Panc1 (cell line): Measurements from ENCODE around the gene ADAMTS7. TPM values are rescaled to one million over a fixed set of nuclear protein-coding genes. Genes with fewer than 3 reads are reported as not detected.
"Not testable (repeated sequence)": the region's sequence is repeated elsewhere in the genome, so short reads cannot be mapped to it uniquely, and the experiment has no call there.

ENCODE experiments used
- ATAC-seq: fragments of 200-7000 bp; cut with Tn5 transposase; 2 replicates; pipeline ENCODE4 v1.9.1; 2020; ENCODE audit warnings: mild to moderate bottlenecking, moderate library complexity
- BruUV-seq: library from RNA; stranded (reverse); fragments of 400-500 nt; replicated peaks from 2 replicates; lab custom pipeline; 2021; lab: Mats Ljungman, UMichigan
- CTCF ChIA-PET: fragments of 300-600 bp; sonication (Branson Sonifier 250); formaldehyde crosslinking; loops from one replicate; lab custom pipeline; 2022; ENCODE audit warnings: antibody characterized with exemption; lab: Charles Lee
- POLR2A ChIA-PET: fragments of 300-600 bp; sonication (Branson Sonifier 250); formaldehyde crosslinking; loops from one replicate; lab custom pipeline; 2022; ENCODE audit warnings: antibody characterized with exemption; lab: Charles Lee
- DNase-seq: peaks from one replicate; pipeline ENCODE4 v3.0.0-alpha.2; 2010; ENCODE audit warnings: low read depth, low spot score
- H3K27ac ChIP-seq: 2 replicates; pipeline ENCODE4 v1.5.1; 2011; ENCODE audit warnings: mild to moderate bottlenecking, low read length, inconsistent platforms
- H3K27me3 ChIP-seq: fragments of 200-500 bp; sonication (Bioruptor generic); 2 replicates; pipeline ENCODE4 v1.6.0; 2014; ENCODE audit warnings: low read length, inconsistent platforms; ENCODE audit not compliant: control insufficient read depth, insufficient read depth
- H3K36me3 ChIP-seq: fragments of 200-500 bp; sonication (Bioruptor generic); 2 replicates; pipeline ENCODE4 v1.5.1; 2014; ENCODE audit warnings: inconsistent platforms, mild to moderate bottlenecking, low read length, moderate library complexity; ENCODE audit not compliant: control insufficient read depth, insufficient read depth
- H3K4me1 ChIP-seq: 2 replicates; pipeline ENCODE4 v1.5.1; 2011; ENCODE audit warnings: inconsistent platforms, mild to moderate bottlenecking, low read length, moderate library complexity; ENCODE audit not compliant: control insufficient read depth, insufficient read depth
- H3K4me3 ChIP-seq, 2 experiments: 2 replicates each; pipeline ENCODE4 v1.5.1; 2011 to 2012; ENCODE audit warnings: low read depth in 2 of 2, low read length in 2 of 2, mild to moderate bottlenecking in 2 of 2, inconsistent platforms in 1 of 2, moderate library complexity in 1 of 2
- H3K9me3 ChIP-seq: fragments of 200-500 bp; sonication (Bioruptor generic); 2 replicates; pipeline ENCODE4 v1.5.1; 2014; ENCODE audit warnings: low read depth, mild to moderate bottlenecking, inconsistent platforms, low read length, moderate library complexity; ENCODE audit not compliant: control insufficient read depth, insufficient read depth
- POLR2AphosphoS5 ChIP-seq: IDR thresholded peaks from 2 replicates; pipeline ENCODE4 v1.6.1; 2012; ENCODE audit warnings: mild to moderate bottlenecking, low read depth, low read length, moderate library complexity
- SIN3A ChIP-seq: IDR thresholded peaks from 2 replicates; pipeline ENCODE4 v1.6.1; 2012; ENCODE audit warnings: low read depth, mild to moderate bottlenecking, low read length, moderate library complexity, borderline replicate concordance; ENCODE audit not compliant: insufficient read depth
- TCF7L2 ChIP-seq: IDR thresholded peaks from 2 replicates; pipeline ENCODE4 v1.6.1; 2011; ENCODE audit warnings: mild to moderate bottlenecking, low read depth, low read length, inconsistent platforms
- in situ Hi-C: cut with HindIII; loops from 2 replicates; pipeline ENCODE4 v1.10.0; 2016; ENCODE audit warnings: low sequenced_read_pairs, low pct_unique_long_range_greater_than_20kb
- intact Hi-C: fragments of 100-400 bp; cut with micrococcal nuclease; formaldehyde crosslinking; loops from one replicate; pipeline ENCODE4 v1.10.0; 2022; ENCODE audit not compliant: unreplicated experiment
- total RNA-seq: library from RNA; stranded (reverse); gene quantifications from one replicate; pipeline ENCODE4 v1.2.1, GENCODE V29; 2021; ENCODE audit not compliant: unreplicated experiment
- TF ChIP-seq, protein P1 (sequence below), 2 experiments: IDR thresholded peaks; 2 replicates each; pipeline ENCODE4 v1.6.1; 2011 to 2012; ENCODE audit warnings: low read depth in 2 of 2, control low read depth in 1 of 2, low read length in 1 of 2, mild to moderate bottlenecking in 1 of 2, moderate library complexity in 1 of 2; ENCODE audit not compliant: insufficient read depth in 1 of 2
- TF ChIP-seq, protein P2 (sequence below): fragments of 450-650 bp; IDR thresholded peaks from 2 replicates; pipeline ENCODE4 v1.5.1; 2017; ENCODE audit warnings: mild to moderate bottlenecking

ADAMTS7 gene
- total RNA-seq, 1 experiment from 2014 or later: 1.0 TPM

DNA sequence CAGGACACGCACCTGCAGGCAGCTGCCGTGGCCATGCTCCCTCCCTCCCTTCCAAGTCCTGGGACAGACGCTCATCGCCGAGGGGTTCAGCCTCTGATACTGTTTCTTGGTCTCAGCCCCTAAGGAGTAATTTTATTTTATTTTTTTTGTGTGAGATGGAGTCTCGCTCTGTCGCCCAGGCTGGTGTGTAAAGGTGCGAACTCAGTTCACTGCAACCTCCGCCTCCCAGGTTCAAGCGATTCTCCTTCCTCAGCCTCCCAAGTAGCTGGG lies 53.7 kb downstream of the ADAMTS7 start:
- intact Hi-C loops: loop anchor here (10.0 kb wide), 1 partner anchor 117 kb away; the partner anchor contains the start of gene MORF4L1
- H3K27me3 ChIP-seq: no peaks in the 10 kb centered on the region

DNA sequence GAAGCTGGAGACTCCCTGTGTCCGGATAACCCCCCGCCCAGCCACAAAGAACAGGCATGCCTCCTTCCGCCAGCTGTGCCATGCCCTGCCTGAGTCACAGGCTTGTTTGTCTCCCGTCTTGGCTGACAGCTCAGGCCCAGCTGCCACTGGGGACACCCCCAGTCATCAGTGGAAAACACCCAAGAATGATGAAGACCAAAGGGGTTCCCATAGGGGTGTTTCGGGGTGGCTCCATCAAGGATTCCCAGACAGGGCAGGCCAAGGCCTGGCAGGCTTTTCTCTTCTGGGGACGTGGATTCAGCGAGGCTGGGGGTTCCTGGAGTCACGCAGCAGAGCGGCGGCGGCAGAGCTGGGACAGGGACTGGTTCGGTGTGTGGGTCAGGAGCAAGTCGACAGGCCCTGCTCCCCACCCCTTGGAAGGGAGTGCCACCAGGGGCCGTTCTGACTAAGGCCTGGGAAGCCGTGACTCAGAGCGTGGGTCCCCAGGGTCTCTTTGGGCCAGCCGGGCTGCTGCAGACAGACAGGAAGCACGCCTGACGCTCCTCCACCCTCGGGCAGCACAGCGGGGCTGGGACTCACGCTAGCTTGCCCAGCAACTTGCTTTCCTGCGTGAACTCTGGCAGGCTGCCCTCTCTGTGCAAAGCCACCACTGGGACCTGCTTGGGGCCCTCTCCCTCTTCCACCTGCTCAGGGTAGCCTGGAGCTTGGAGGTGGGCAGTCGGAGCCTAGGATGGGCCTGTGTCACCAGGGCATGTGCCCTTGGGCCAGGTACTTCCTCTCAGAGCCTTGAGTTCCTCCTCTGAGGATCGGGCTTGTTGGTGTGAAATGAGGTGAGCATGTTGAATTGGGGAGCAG lies 54.3 kb downstream of the ADAMTS7 start:
- peak overlapping the region; percentile 34; the same call in 1 of the 2 replicates for H3K27ac ChIP-seq
- BruUV-seq, DNase-seq, H3K36me3 ChIP-seq, CTCF ChIA-PET, in situ Hi-C loops, H3K4me1 ChIP-seq, POLR2A ChIA-PET, H3K4me3 ChIP-seq, H3K27me3 ChIP-seq, H3K9me3 ChIP-seq: not testable (repeated sequence)
- intact Hi-C loops: loop anchor here (10.0 kb wide), 1 partner anchor 118 kb away; the partner anchor contains the start of gene MORF4L1
- peak; percentile 62 for ATAC-seq

More for the DNA sequence above, 53.7 kb downstream of the ADAMTS7 start:
- no TSS peak for BruUV-seq
- Histone ChIP-seq H3K4me1 (peaks cover 2% of the 10 kb centered on the region; the same call in 1 of the 2 replicates), H3K4me3 (no peak overlapping the region), H3K36me3 (no peaks in the 10 kb centered on the region), H3K27ac (no peak overlapping the region), H3K9me3 (no peaks in the 10 kb centered on the region)
- in situ Hi-C loops: no loop called here
- TF ChIP-seq SIN3A (no peak), POLR2AphosphoS5 (no peak), TCF7L2 (no peak)
- TF ChIP-seq, protein P1, sequence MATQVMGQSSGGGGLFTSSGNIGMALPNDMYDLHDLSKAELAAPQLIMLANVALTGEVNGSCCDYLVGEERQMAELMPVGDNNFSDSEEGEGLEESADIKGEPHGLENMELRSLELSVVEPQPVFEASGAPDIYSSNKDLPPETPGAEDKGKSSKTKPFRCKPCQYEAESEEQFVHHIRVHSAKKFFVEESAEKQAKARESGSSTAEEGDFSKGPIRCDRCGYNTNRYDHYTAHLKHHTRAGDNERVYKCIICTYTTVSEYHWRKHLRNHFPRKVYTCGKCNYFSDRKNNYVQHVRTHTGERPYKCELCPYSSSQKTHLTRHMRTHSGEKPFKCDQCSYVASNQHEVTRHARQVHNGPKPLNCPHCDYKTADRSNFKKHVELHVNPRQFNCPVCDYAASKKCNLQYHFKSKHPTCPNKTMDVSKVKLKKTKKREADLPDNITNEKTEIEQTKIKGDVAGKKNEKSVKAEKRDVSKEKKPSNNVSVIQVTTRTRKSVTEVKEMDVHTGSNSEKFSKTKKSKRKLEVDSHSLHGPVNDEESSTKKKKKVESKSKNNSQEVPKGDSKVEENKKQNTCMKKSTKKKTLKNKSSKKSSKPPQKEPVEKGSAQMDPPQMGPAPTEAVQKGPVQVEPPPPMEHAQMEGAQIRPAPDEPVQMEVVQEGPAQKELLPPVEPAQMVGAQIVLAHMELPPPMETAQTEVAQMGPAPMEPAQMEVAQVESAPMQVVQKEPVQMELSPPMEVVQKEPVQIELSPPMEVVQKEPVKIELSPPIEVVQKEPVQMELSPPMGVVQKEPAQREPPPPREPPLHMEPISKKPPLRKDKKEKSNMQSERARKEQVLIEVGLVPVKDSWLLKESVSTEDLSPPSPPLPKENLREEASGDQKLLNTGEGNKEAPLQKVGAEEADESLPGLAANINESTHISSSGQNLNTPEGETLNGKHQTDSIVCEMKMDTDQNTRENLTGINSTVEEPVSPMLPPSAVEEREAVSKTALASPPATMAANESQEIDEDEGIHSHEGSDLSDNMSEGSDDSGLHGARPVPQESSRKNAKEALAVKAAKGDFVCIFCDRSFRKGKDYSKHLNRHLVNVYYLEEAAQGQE (IDR thresholded peaks at IDR 0.05; ENCODE audit: insufficient read depth in 1 of 2, low read depth in 2 of 2, low read length in 1 of 2): no peak
- TF ChIP-seq, protein P2, sequence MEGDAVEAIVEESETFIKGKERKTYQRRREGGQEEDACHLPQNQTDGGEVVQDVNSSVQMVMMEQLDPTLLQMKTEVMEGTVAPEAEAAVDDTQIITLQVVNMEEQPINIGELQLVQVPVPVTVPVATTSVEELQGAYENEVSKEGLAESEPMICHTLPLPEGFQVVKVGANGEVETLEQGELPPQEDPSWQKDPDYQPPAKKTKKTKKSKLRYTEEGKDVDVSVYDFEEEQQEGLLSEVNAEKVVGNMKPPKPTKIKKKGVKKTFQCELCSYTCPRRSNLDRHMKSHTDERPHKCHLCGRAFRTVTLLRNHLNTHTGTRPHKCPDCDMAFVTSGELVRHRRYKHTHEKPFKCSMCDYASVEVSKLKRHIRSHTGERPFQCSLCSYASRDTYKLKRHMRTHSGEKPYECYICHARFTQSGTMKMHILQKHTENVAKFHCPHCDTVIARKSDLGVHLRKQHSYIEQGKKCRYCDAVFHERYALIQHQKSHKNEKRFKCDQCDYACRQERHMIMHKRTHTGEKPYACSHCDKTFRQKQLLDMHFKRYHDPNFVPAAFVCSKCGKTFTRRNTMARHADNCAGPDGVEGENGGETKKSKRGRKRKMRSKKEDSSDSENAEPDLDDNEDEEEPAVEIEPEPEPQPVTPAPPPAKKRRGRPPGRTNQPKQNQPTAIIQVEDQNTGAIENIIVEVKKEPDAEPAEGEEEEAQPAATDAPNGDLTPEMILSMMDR: no peak
- ATAC-seq (no peak), DNase-seq (no peak)
- ChIA-PET CTCF (no interaction called here), POLR2A (no interaction called here)
